Peyer's patch (tissue), 4 donors: ENCODE measurements around the gene AHRR.

Experiments used
- POLR2A ChIP-seq, 2 donors: fragments of 450-650 bp; IDR thresholded peaks; one replicate each; pipeline ENCODE4 v1.5.1; 2017; ENCODE audit warnings: antibody characterized with exemption in 2 of 2, mild to moderate bottlenecking in 2 of 2, moderate library complexity in 2 of 2
- TF ChIP-seq, protein P1 (sequence below), 6 experiments: fragments of 450-650 bp in 4 of 6; fragments of 200-600 bp in 2 of 6; sonication (generic) in 1 of 6; IDR thresholded peaks; one replicate each; pipeline ENCODE4 v1.5.1; 2017 to 2019; ENCODE audit warnings: antibody characterized with exemption in 6 of 6, mild to moderate bottlenecking in 3 of 6, moderate library complexity in 1 of 6

DNA sequence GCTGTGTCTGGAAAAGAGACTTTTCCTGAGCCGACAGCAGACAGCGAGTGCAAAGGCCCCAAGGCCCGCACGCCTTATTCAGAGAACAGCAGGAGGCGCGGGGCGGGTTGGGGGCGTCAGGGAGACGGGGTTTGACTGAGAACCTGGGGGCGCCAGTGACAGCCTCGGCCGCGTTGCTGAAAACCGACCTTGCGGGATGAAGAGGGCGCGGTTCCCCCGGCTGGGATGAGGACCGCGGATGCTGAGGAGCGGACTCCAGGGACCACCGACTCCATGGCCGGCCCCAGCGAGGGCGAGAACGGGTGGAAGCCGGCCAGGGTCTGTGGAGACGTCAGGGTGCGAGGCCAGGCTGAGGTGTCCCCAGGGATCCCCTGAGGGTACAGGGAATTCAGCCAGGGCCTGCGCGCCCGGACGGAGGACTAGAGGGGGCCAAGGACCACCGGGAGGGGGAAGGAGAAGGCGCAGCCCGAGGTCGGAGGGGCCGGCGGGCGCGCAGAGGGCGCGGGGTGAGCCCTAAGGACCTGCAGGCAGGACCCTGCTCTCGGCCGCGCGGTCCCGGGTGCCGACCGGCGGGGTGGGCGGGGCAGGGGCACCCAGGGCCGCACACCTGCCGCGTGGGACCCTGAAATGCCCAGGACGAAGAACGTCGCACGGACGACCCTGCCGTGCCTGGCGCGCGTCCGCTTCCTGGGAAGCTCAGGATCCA lies 837 bp upstream of the AHRR start:
- TF ChIP-seq, protein P1, sequence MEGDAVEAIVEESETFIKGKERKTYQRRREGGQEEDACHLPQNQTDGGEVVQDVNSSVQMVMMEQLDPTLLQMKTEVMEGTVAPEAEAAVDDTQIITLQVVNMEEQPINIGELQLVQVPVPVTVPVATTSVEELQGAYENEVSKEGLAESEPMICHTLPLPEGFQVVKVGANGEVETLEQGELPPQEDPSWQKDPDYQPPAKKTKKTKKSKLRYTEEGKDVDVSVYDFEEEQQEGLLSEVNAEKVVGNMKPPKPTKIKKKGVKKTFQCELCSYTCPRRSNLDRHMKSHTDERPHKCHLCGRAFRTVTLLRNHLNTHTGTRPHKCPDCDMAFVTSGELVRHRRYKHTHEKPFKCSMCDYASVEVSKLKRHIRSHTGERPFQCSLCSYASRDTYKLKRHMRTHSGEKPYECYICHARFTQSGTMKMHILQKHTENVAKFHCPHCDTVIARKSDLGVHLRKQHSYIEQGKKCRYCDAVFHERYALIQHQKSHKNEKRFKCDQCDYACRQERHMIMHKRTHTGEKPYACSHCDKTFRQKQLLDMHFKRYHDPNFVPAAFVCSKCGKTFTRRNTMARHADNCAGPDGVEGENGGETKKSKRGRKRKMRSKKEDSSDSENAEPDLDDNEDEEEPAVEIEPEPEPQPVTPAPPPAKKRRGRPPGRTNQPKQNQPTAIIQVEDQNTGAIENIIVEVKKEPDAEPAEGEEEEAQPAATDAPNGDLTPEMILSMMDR (IDR thresholded peaks at IDR 0.05): no peak
- no peak for TF ChIP-seq POLR2A (IDR thresholded peaks at IDR 0.05)
